NCI-H2196 treated with DMSO at 0.1 percent for 48 hours (cell line): ENCODE data around the gene NDC1.
"Not testable (repeated sequence)": the region's sequence is repeated elsewhere in the genome, so short reads cannot be mapped to it uniquely, and the experiment has no call there.

Experiments
- DNase-seq: peaks from one replicate; lab custom pipeline; 2025; ENCODE audit not compliant: unreplicated experiment; lab: John Stamatoyannopoulos, UW

The NDC1 gene

GRCh38 chr1:53826367-53826766 lies 11.7 kb downstream of the NDC1 start:
- DNase-seq, result no peak

- no peak for DNase-seq
These were observed 12.8 kb downstream of the NDC1 start for GRCh38 chr1:53825306-53825705.

- no peak for DNase-seq
These were observed 15.2 kb downstream of the NDC1 start for GRCh38 chr1:53822931-53823330.

GRCh38 chr1:53821380-53821779 lies 16.7 kb downstream of the NDC1 start:
- no peak for DNase-seq

GRCh38 chr1:53819387-53819786 lies 18.7 kb downstream of the NDC1 start:
- no peak for DNase-seq

- not testable (repeated sequence) for DNase-seq
These were observed 21.5 kb downstream of the NDC1 start for GRCh38 chr1:53816584-53816983.

GRCh38 chr1:53815484-53815883 lies 22.6 kb downstream of the NDC1 start:
- DNase-seq, result not testable (repeated sequence)

GRCh38 chr1:53811414-53811851 lies 26.7 kb downstream of the NDC1 start:
- DNase-seq, result no peak

- no peak for DNase-seq
These were observed 27.6 kb downstream of the NDC1 start for GRCh38 chr1:53810497-53810896.

GRCh38 chr1:53810007-53810406 lies 28.1 kb downstream of the NDC1 start:
- no peak for DNase-seq

GRCh38 chr1:53807916-53808315 lies 30.2 kb downstream of the NDC1 start:
- no peak for DNase-seq

- DNase-seq, result no peak
These were observed 33.1 kb downstream of the NDC1 start for GRCh38 chr1:53804791-53805505.

- DNase-seq, result no peak
These were observed 33.9 kb downstream of the NDC1 start for GRCh38 chr1:53804181-53804580.

GRCh38 chr1:53800621-53801020 lies 37.5 kb downstream of the NDC1 start:
- DNase-seq, result no peak

GRCh38 chr1:53799141-53799540 lies 39.0 kb downstream of the NDC1 start:
- DNase-seq, result no peak

GRCh38 chr1:53792806-53793205 lies 45.3 kb downstream of the NDC1 start:
- no peak for DNase-seq

- no peak for DNase-seq
These were observed 50.4 kb downstream of the NDC1 start for GRCh38 chr1:53787655-53788054.

GRCh38 chr1:53783056-53783455 lies 55.0 kb downstream of the NDC1 start:
- DNase-seq, result no peak

GRCh38 chr1:53781654-53782053 lies 56.4 kb downstream of the NDC1 start:
- DNase-seq, result no peak

- DNase-seq, result no peak
These were observed 60.8 kb downstream of the NDC1 start for GRCh38 chr1:53777272-53777671.

GRCh38 chr1:53771648-53772047 lies 66.4 kb downstream of the NDC1 start:
- DNase-seq, result no peak

- no peak for DNase-seq
These were observed 68.3 kb downstream of the NDC1 start for GRCh38 chr1:53769780-53770179.

GRCh38 chr1:53769184-53769583 lies 68.9 kb downstream of the NDC1 start:
- DNase-seq, result no peak
